HepG2 (cell line): ENCODE data around the gene RNASE11.

Experiments
- EZH2 ChIP-seq: conservative IDR thresholded peaks from 2 replicates; pipeline ENCODE4 v1.6.1; 2012; ENCODE audit warnings: mild to moderate bottlenecking, low read depth, low read length, moderate library complexity
- HCFC1 ChIP-seq: fragments of 150-350 bp; IDR thresholded peaks from 2 replicates; pipeline ENCODE4 v1.6.1; 2014; ENCODE audit warnings: low read depth, low read length
- MYC ChIP-seq: sonication (generic); formaldehyde crosslinking; IDR thresholded peaks from 2 replicates; pipeline ENCODE4 v1.9.0; 2021; ENCODE audit warnings: missing genetic modification reagents, borderline replicate concordance
- NFYB ChIP-seq: sonication (generic); formaldehyde crosslinking; IDR thresholded peaks from 2 replicates; pipeline ENCODE4 v1.4.0; 2020; ENCODE audit warnings: missing genetic modification reagents
- NR3C1 ChIP-seq: sonication (generic); formaldehyde crosslinking; IDR thresholded peaks from 2 replicates; pipeline ENCODE4 v1.4.0; 2020; ENCODE audit warnings: missing genetic modification reagents
- POLR2AphosphoS5 ChIP-seq: IDR thresholded peaks from 2 replicates; pipeline ENCODE4 v1.6.1; 2012; ENCODE audit warnings: low read depth, low read length
- TAF1 ChIP-seq: sonication (generic); formaldehyde crosslinking; IDR thresholded peaks from 2 replicates; pipeline ENCODE4 v1.4.0; 2020; ENCODE audit warnings: missing genetic modification reagents
- ZNF792 ChIP-seq: IDR thresholded peaks from 2 replicates; pipeline ENCODE4 v1.6.1; 2016
- TF ChIP-seq, protein P1 (sequence below), 2 experiments: sonication (generic) in 1 of 2; formaldehyde crosslinking in 1 of 2; IDR thresholded peaks; 2 replicates each; pipeline versions ENCODE4 v1.5.1 to v1.6.1; 2011 to 2020; ENCODE audit warnings: borderline replicate concordance in 1 of 2, low read depth in 1 of 2, low read length in 1 of 2, mild to moderate bottlenecking in 1 of 2, missing genetic modification reagents in 1 of 2, moderate library complexity in 1 of 2
- TF ChIP-seq, protein P2 (sequence below): sonication (generic); formaldehyde crosslinking; IDR thresholded peaks from 2 replicates; pipeline ENCODE4 v1.8.1; 2023; ENCODE audit warnings: mild to moderate bottlenecking, missing genetic modification reagents
- TF ChIP-seq, protein P3 (sequence below): sonication (generic); formaldehyde crosslinking; IDR thresholded peaks from 2 replicates; pipeline ENCODE4 v1.4.0; 2020; ENCODE audit warnings: missing genetic modification reagents
- TF ChIP-seq, protein P4 (sequence below): sonication (generic); formaldehyde crosslinking; IDR thresholded peaks from 2 replicates; pipeline ENCODE4 v1.8.1; 2023; ENCODE audit warnings: mild to moderate bottlenecking, inconsistent platforms, moderate library complexity, missing genetic modification reagents, borderline replicate concordance
- TF ChIP-seq, protein P5 (sequence below): sonication (generic); formaldehyde crosslinking; IDR thresholded peaks from 2 replicates; pipeline ENCODE4 v1.4.0; 2020; ENCODE audit warnings: low read depth, mild to moderate bottlenecking, missing genetic modification reagents

DNA sequence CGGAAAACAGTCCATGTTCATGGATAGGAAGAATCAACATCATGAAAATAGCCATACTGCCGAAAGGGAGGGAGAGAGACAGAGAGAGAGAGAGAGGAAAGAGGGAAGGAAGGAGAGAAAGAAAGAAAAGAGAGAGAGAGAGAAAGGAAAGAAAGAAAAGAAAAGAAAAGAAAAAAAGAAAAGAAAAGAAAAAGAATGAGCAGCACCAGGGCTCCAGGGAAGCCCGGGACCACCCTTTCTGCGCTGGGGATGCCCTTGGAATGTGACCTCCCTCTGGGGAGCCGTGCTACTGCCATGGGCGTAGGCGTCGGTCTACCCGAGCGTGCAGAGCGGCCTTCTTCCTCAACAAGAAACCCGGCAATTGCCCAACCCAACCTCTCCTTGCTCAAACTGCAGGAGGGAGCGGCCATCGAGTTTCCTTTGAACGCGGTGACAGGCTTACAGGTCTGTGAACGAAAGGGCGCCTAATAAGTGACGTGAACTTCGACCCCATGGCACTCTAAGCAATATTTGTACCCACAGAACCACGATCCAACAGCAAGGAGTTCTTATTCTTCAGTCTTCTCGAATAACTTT is 36.8 kb upstream of the RNASE11 start:
- TF ChIP-seq, protein P1, sequence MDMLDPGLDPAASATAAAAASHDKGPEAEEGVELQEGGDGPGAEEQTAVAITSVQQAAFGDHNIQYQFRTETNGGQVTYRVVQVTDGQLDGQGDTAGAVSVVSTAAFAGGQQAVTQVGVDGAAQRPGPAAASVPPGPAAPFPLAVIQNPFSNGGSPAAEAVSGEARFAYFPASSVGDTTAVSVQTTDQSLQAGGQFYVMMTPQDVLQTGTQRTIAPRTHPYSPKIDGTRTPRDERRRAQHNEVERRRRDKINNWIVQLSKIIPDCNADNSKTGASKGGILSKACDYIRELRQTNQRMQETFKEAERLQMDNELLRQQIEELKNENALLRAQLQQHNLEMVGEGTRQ (IDR thresholded peaks at IDR 0.05; ENCODE audit: low read depth, low read length), result no peak
- TF ChIP-seq, protein P1 (CRISPR knock-in tag; IDR thresholded peaks at IDR 0.05; ENCODE audit: borderline replicate concordance), result no peak
- no peak for TF ChIP-seq TAF1 (CRISPR knock-in tag)
- TF ChIP-seq NR3C1 (CRISPR knock-in tag), result no peak
- no peak for TF ChIP-seq NFYB (CRISPR knock-in tag)
- TF ChIP-seq, protein P2, sequence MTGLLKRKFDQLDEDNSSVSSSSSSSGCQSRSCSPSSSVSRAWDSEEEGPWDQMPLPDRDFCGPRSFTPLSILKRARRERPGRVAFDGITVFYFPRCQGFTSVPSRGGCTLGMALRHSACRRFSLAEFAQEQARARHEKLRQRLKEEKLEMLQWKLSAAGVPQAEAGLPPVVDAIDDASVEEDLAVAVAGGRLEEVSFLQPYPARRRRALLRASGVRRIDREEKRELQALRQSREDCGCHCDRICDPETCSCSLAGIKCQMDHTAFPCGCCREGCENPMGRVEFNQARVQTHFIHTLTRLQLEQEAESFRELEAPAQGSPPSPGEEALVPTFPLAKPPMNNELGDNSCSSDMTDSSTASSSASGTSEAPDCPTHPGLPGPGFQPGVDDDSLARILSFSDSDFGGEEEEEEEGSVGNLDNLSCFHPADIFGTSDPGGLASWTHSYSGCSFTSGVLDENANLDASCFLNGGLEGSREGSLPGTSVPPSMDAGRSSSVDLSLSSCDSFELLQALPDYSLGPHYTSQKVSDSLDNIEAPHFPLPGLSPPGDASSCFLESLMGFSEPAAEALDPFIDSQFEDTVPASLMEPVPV (CRISPR knock-in tag), result no peak
- TF ChIP-seq EZH2, result no peak
- TF ChIP-seq, protein P3, sequence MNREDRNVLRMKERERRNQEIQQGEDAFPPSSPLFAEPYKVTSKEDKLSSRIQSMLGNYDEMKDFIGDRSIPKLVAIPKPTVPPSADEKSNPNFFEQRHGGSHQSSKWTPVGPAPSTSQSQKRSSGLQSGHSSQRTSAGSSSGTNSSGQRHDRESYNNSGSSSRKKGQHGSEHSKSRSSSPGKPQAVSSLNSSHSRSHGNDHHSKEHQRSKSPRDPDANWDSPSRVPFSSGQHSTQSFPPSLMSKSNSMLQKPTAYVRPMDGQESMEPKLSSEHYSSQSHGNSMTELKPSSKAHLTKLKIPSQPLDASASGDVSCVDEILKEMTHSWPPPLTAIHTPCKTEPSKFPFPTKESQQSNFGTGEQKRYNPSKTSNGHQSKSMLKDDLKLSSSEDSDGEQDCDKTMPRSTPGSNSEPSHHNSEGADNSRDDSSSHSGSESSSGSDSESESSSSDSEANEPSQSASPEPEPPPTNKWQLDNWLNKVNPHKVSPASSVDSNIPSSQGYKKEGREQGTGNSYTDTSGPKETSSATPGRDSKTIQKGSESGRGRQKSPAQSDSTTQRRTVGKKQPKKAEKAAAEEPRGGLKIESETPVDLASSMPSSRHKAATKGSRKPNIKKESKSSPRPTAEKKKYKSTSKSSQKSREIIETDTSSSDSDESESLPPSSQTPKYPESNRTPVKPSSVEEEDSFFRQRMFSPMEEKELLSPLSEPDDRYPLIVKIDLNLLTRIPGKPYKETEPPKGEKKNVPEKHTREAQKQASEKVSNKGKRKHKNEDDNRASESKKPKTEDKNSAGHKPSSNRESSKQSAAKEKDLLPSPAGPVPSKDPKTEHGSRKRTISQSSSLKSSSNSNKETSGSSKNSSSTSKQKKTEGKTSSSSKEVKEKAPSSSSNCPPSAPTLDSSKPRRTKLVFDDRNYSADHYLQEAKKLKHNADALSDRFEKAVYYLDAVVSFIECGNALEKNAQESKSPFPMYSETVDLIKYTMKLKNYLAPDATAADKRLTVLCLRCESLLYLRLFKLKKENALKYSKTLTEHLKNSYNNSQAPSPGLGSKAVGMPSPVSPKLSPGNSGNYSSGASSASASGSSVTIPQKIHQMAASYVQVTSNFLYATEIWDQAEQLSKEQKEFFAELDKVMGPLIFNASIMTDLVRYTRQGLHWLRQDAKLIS (CRISPR knock-in tag), result no peak
- TF ChIP-seq, protein P4, sequence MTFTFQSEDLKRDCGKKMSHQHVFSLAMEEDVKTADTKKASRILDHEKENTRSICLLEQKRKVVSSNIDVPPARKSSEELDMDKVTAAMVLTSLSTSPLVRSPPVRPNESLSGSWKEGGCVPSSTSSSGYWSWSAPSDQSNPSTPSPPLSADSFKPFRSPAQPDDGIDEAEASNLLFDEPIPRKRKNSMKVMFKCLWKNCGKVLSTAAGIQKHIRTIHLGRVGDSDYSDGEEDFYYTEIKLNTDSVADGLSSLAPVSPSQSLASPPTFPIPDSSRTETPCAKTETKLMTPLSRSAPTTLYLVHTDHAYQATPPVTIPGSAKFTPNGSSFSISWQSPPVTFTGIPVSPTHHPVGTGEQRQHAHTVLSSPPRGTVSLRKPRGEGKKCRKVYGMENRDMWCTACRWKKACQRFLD (CRISPR knock-in tag), result no peak
- TF ChIP-seq HCFC1, result no peak
- no peak for TF ChIP-seq MYC (CRISPR knock-in tag)
- TF ChIP-seq, protein P5, sequence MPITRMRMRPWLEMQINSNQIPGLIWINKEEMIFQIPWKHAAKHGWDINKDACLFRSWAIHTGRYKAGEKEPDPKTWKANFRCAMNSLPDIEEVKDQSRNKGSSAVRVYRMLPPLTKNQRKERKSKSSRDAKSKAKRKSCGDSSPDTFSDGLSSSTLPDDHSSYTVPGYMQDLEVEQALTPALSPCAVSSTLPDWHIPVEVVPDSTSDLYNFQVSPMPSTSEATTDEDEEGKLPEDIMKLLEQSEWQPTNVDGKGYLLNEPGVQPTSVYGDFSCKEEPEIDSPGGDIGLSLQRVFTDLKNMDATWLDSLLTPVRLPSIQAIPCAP, result no peak
- TF ChIP-seq ZNF792, result no peak
- TF ChIP-seq POLR2AphosphoS5, result no peak
